Measurements from ENCODE around the gene NLRP8. TPM values are rescaled to one million over a fixed set of nuclear protein-coding genes. Genes with fewer than 3 reads are reported as not detected.
"Not testable (repeated sequence)": the region's sequence is repeated elsewhere in the genome, so short reads cannot be mapped to it uniquely, and the experiment has no call there.

NLRP8 gene
- total and polyA plus RNA-seq, 2 of the 4 experiments (the other 2 are of a cell fraction) = not detected

DNA sequence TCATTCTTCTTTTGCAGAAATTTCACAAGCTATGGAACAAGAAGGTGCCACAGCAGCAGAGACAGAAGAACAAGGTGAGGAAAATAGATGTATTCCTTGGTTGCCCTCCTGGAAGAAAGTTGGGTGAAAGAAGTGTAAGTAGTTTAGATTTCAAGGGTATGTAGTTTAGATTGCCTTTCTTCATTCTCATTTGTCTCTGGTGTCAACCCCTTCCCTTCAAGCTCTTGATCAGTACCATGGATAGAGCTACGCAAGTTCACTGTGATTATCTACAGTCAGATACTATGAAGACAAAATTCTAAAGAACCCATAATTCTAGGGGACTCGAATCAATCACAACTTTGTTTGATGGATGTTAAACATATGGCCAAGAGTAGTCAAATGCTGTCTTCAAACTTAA is 71.7 kb downstream of the NLRP8 start:
- H3K4me1 ChIP-seq (ENCODE audit: control insufficient read depth, insufficient read depth, low read length); H2BK5ac ChIP-seq (ENCODE audit: low read depth, low read length, poor library complexity, severe bottlenecking); H2BK120ac ChIP-seq (ENCODE audit: low read depth, low read length); H3K56ac ChIP-seq (ENCODE audit: extremely low read depth, insufficient read depth, low read length); H3K23ac ChIP-seq (ENCODE audit: low read depth, low read length); H4K91ac ChIP-seq (ENCODE audit: insufficient read depth, low read depth, low read length); H4K5ac ChIP-seq (ENCODE audit: low read depth, low read length); H3K27ac ChIP-seq (ENCODE audit: insufficient read depth, low read length); H3K9ac ChIP-seq (ENCODE audit: low read depth, low read length); in situ Hi-C loops (cut with MboI; ENCODE audit: low sequenced_read_pairs); H2BK20ac ChIP-seq (ENCODE audit: low read depth, low read length); dilution Hi-C loops (cut with HindIII; ENCODE audit: low sequenced_read_pairs, unreplicated experiment); H2AK5ac ChIP-seq (ENCODE audit: low read depth, low read length); H3K79me1 ChIP-seq (ENCODE audit: low read depth in 1 of 2, low read length in 2 of 2); H3K36me3 ChIP-seq (ENCODE audit: control insufficient read depth, insufficient read depth, low read length); H2AK9ac ChIP-seq (replicated peaks; ENCODE audit: low read depth, low read length, poor library complexity); CTCF ChIA-PET; H3K4ac ChIP-seq (ENCODE audit: low read depth, low read length); H4K8ac ChIP-seq (ENCODE audit: low read depth in 2 of 2, low read length in 2 of 2); H3K18ac ChIP-seq (ENCODE audit: low read depth, low read length); H3K27me3 ChIP-seq (ENCODE audit: control insufficient read depth, insufficient read depth, low read length); ATAC-seq (ENCODE audit: low read depth); H4K20me1 ChIP-seq (ENCODE audit: insufficient read depth, low read length); DNase-seq; H2AFZ ChIP-seq (replicated peaks; ENCODE audit: low read length, poor library complexity); H3K9me1 ChIP-seq (ENCODE audit: insufficient read depth, low read length); H3K4me3 ChIP-seq (ENCODE audit: insufficient read depth, low read depth, low read length); H3K14ac ChIP-seq (replicated peaks; ENCODE audit: low read depth, low read length); H3K4me2 ChIP-seq (ENCODE audit: low read depth, low read length); BruUV-seq (replicated peaks); H2BK15ac ChIP-seq (ENCODE audit: low read depth, low read length); POLR2A ChIA-PET (ENCODE audit: unreplicated experiment); intact Hi-C loops (cut with micrococcal nuclease): not testable (repeated sequence)
- no CpG with 5 or more reads among the region's 2 CpGs for WGBS, 2 experiments (ENCODE audit: extremely low coverage in 2 of 2, insufficient read length in 1 of 2)
- peaks cover 11% of the 10 kb centered on the region for H3K9me3 ChIP-seq (ENCODE audit: control insufficient read depth, insufficient read depth, low read length)

DNA sequence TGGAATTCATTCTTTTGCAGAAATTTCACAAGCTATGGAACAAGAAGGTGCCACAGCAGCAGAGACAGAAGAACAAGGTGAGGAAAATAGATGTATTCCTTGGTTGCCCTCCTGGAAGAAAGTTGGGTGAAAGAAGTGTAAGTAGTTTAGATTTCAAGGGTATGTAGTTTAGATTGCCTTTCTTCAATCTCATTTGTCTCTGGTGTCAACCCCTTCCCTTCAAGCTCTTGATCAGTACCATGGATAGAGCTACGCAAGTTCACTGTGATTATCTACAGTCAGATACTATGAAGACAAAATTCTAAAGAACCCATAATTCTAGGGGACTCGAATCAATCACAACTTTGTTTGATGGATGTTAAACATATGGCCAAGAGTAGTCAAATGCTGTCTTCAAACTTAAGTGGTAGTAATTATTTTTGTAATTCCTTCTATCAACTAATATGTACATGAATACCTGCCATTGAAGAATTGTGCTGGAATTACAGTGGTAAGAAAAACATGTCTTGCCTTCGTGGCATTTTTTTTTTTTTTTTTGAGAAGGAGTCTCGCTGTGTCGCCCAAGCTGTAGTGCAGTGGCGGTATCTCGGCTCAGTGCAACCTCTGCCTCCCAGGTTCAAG is 72.8 kb downstream of the NLRP8 start:
- POLR2A ChIA-PET (ENCODE audit: unreplicated experiment); H4K8ac ChIP-seq (ENCODE audit: low read depth in 2 of 2, low read length in 2 of 2); H3K4me3 ChIP-seq (ENCODE audit: insufficient read depth, low read depth, low read length); H4K20me1 ChIP-seq (ENCODE audit: insufficient read depth, low read length); H3K14ac ChIP-seq (replicated peaks; ENCODE audit: low read depth, low read length); H3K9me1 ChIP-seq (ENCODE audit: insufficient read depth, low read length); H2AK9ac ChIP-seq (replicated peaks; ENCODE audit: low read depth, low read length, poor library complexity); DNase-seq; H2AFZ ChIP-seq (replicated peaks; ENCODE audit: low read length, poor library complexity); H2AK5ac ChIP-seq (ENCODE audit: low read depth, low read length); H3K4me1 ChIP-seq (ENCODE audit: control insufficient read depth, insufficient read depth, low read length); H3K79me1 ChIP-seq (ENCODE audit: low read depth in 1 of 2, low read length in 2 of 2); H3K23ac ChIP-seq (ENCODE audit: low read depth, low read length); intact Hi-C loops (cut with micrococcal nuclease); H3K36me3 ChIP-seq (ENCODE audit: control insufficient read depth, insufficient read depth, low read length); H3K27me3 ChIP-seq (ENCODE audit: control insufficient read depth, insufficient read depth, low read length); H2BK15ac ChIP-seq (ENCODE audit: low read depth, low read length); dilution Hi-C loops (cut with HindIII; ENCODE audit: low sequenced_read_pairs, unreplicated experiment); H4K5ac ChIP-seq (ENCODE audit: low read depth, low read length); H4K91ac ChIP-seq (ENCODE audit: insufficient read depth, low read depth, low read length); H2BK20ac ChIP-seq (ENCODE audit: low read depth, low read length); ATAC-seq (ENCODE audit: low read depth); H2BK120ac ChIP-seq (ENCODE audit: low read depth, low read length); H3K27ac ChIP-seq (ENCODE audit: insufficient read depth, low read length); H2BK5ac ChIP-seq (ENCODE audit: low read depth, low read length, poor library complexity, severe bottlenecking); H3K56ac ChIP-seq (ENCODE audit: extremely low read depth, insufficient read depth, low read length); H3K4ac ChIP-seq (ENCODE audit: low read depth, low read length); H3K18ac ChIP-seq (ENCODE audit: low read depth, low read length); H3K9ac ChIP-seq (ENCODE audit: low read depth, low read length); CTCF ChIA-PET; in situ Hi-C loops (cut with MboI; ENCODE audit: low sequenced_read_pairs); BruUV-seq (replicated peaks); H3K4me2 ChIP-seq (ENCODE audit: low read depth, low read length): not testable (repeated sequence)
- peaks cover 17% of the 10 kb centered on the region for H3K9me3 ChIP-seq (ENCODE audit: control insufficient read depth, insufficient read depth, low read length)
- no CpG with 5 or more reads among the region's 7 CpGs for WGBS, 2 experiments (ENCODE audit: extremely low coverage in 2 of 2, insufficient read length in 1 of 2)
